Skeletal muscle satellite cell (primary cell): ENCODE data around the gene COBL.

Experiments used
- H3K27me3 ChIP-seq: 2 replicates; pipeline ENCODE4 v1.7.0; 2013; ENCODE audit warnings: low read length; ENCODE audit not compliant: control insufficient read depth, insufficient read depth
- H3K36me3 ChIP-seq: 2 replicates; pipeline ENCODE4 v1.7.0; 2013; ENCODE audit warnings: mild to moderate bottlenecking, control low read depth, low read length; ENCODE audit not compliant: insufficient read depth
- H3K4me1 ChIP-seq: 2 replicates; pipeline ENCODE4 v1.7.0; 2013; ENCODE audit warnings: low read length; ENCODE audit not compliant: control insufficient read depth, insufficient read depth
- H3K4me2 ChIP-seq: 2 replicates; pipeline ENCODE4 v1.7.0; 2013; ENCODE audit warnings: mild to moderate bottlenecking, low read length
- H3K4me3 ChIP-seq: 2 replicates; pipeline ENCODE4 v1.7.0; 2013; ENCODE audit warnings: low read length
- H3K9ac ChIP-seq: 2 replicates; pipeline ENCODE4 v1.7.0; 2013; ENCODE audit warnings: mild to moderate bottlenecking, low read depth, low read length, moderate library complexity
- H3K9me3 ChIP-seq: replicated peaks from 2 replicates; pipeline ENCODE4 v1.7.0; 2013; ENCODE audit warnings: mild to moderate bottlenecking, control low read depth, low read length

Gene COBL

GRCh38 chr7:51160411-51160810 lies 156.2 kb downstream of the COBL start:
- H3K4me1 ChIP-seq: no peaks in the 10 kb centered on the region
- H3K4me2 ChIP-seq: no peak overlapping the region
- H3K9me3 ChIP-seq: no peaks in the 10 kb centered on the region
- no peak overlapping the region for H3K4me3 ChIP-seq
- H3K36me3 ChIP-seq: no peaks in the 10 kb centered on the region
- no peak overlapping the region for H3K9ac ChIP-seq
- peaks cover 31% of the 10 kb centered on the region for H3K27me3 ChIP-seq

- Histone ChIP-seq H3K9me3 (no peaks in the 10 kb centered on the region), H3K4me2 (no peak overlapping the region), H3K9ac (no peak overlapping the region), H3K36me3 (no peaks in the 10 kb centered on the region), H3K4me3 (no peak overlapping the region), H3K27me3 (peaks cover 44% of the 10 kb centered on the region), H3K4me1 (no peaks in the 10 kb centered on the region)
Observed at GRCh38 chr7:51158742-51159445, 157.7 kb downstream of the COBL start.

- H3K4me1 ChIP-seq: no peaks in the 10 kb centered on the region
- H3K36me3 ChIP-seq: no peaks in the 10 kb centered on the region
- H3K4me2 ChIP-seq: no peak overlapping the region
- H3K4me3 ChIP-seq: no peak overlapping the region
- peaks cover 50% of the 10 kb centered on the region for H3K27me3 ChIP-seq
- H3K9me3 ChIP-seq: no peaks in the 10 kb centered on the region
- H3K9ac ChIP-seq: no peak overlapping the region
Observed at GRCh38 chr7:51158211-51158610, 158.4 kb downstream of the COBL start.

- Histone ChIP-seq H3K4me2 (no peak overlapping the region), H3K9ac (no peak overlapping the region), H3K36me3 (no peaks in the 10 kb centered on the region), H3K9me3 (no peaks in the 10 kb centered on the region), H3K4me1 (no peaks in the 10 kb centered on the region), H3K27me3 (peaks cover 83% of the 10 kb centered on the region), H3K4me3 (no peak overlapping the region)
Observed at GRCh38 chr7:51154201-51154600, 162.4 kb downstream of the COBL start.

- H3K36me3 ChIP-seq: no peaks in the 10 kb centered on the region
- no peak overlapping the region for H3K4me3 ChIP-seq
- no peak overlapping the region for H3K4me2 ChIP-seq
- no peak overlapping the region for H3K9ac ChIP-seq
- H3K27me3 ChIP-seq: peaks cover 76% of the 10 kb centered on the region
- H3K4me1 ChIP-seq: no peaks in the 10 kb centered on the region
- H3K9me3 ChIP-seq: no peaks in the 10 kb centered on the region
Observed at GRCh38 chr7:51152706-51153200, 163.9 kb downstream of the COBL start.

- Histone ChIP-seq H3K9me3 (peaks cover 9% of the 10 kb centered on the region), H3K27me3 (peaks cover 68% of the 10 kb centered on the region), H3K4me3 (no peak overlapping the region), H3K4me2 (no peak overlapping the region), H3K9ac (no peak overlapping the region), H3K36me3 (no peaks in the 10 kb centered on the region), H3K4me1 (no peaks in the 10 kb centered on the region)
Observed at GRCh38 chr7:51151455-51151854, 165.2 kb downstream of the COBL start.

GRCh38 chr7:51150193-51150592 lies 166.4 kb downstream of the COBL start:
- Histone ChIP-seq H3K9ac (no peak overlapping the region), H3K4me3 (no peak overlapping the region), H3K4me2 (no peak overlapping the region), H3K9me3 (peaks cover 12% of the 10 kb centered on the region), H3K4me1 (no peaks in the 10 kb centered on the region), H3K27me3 (peaks cover 58% of the 10 kb centered on the region), H3K36me3 (no peaks in the 10 kb centered on the region)

GRCh38 chr7:51148216-51148615 lies 168.4 kb downstream of the COBL start:
- peaks cover 48% of the 10 kb centered on the region for H3K27me3 ChIP-seq
- peaks cover 12% of the 10 kb centered on the region for H3K9me3 ChIP-seq
- no peaks in the 10 kb centered on the region for H3K36me3 ChIP-seq
- no peak overlapping the region for H3K9ac ChIP-seq
- no peak overlapping the region for H3K4me2 ChIP-seq
- no peaks in the 10 kb centered on the region for H3K4me1 ChIP-seq
- no peak overlapping the region for H3K4me3 ChIP-seq

GRCh38 chr7:51146816-51147586 lies 169.6 kb downstream of the COBL start:
- Histone ChIP-seq H3K9ac (no peak overlapping the region), H3K4me2 (no peak overlapping the region), H3K27me3 (peaks cover 47% of the 10 kb centered on the region), H3K4me3 (no peak overlapping the region), H3K4me1 (no peaks in the 10 kb centered on the region), H3K9me3 (peaks cover 12% of the 10 kb centered on the region), H3K36me3 (no peaks in the 10 kb centered on the region)

- Histone ChIP-seq H3K9ac (no peak overlapping the region), H3K4me2 (no peak overlapping the region), H3K4me3 (no peak overlapping the region), H3K4me1 (peaks cover 12% of the 10 kb centered on the region), H3K27me3 (peaks cover 24% of the 10 kb centered on the region), H3K9me3 (peaks cover 12% of the 10 kb centered on the region), H3K36me3 (no peaks in the 10 kb centered on the region)
Observed at GRCh38 chr7:51144178-51144577, 172.4 kb downstream of the COBL start.

GRCh38 chr7:51142741-51143385 lies 173.7 kb downstream of the COBL start:
- no peak overlapping the region for H3K4me2 ChIP-seq
- no peak overlapping the region for H3K9ac ChIP-seq
- H3K36me3 ChIP-seq: no peaks in the 10 kb centered on the region
- H3K9me3 ChIP-seq: peaks cover 12% of the 10 kb centered on the region
- H3K27me3 ChIP-seq: peaks cover 22% of the 10 kb centered on the region
- peaks cover 12% of the 10 kb centered on the region for H3K4me1 ChIP-seq
- no peak overlapping the region for H3K4me3 ChIP-seq
